Lower leg skin (tissue), 4 donors: ENCODE results near the gene ZNF737. TPM values are rescaled to one million over a fixed set of nuclear protein-coding genes. Genes with fewer than 3 reads are reported as not detected.
"Not testable (repeated sequence)": the region's sequence is repeated elsewhere in the genome, so short reads cannot be mapped to it uniquely, and the experiment has no call there.

Experiments used
- DNase-seq, 2 donors: peaks; one replicate each; pipeline ENCODE4 v3.0.0-alpha.2; 2019; ENCODE audit warnings: low spot score in 2 of 2
- H3K4me3 ChIP-seq: fragments of 200-600 bp; sonication (generic); 2 replicates; pipeline ENCODE4 v1.5.1; 2017; ENCODE audit warnings: mild to moderate bottlenecking, low read depth; ENCODE audit not compliant: poor library complexity, severe bottlenecking
- POLR2A ChIP-seq, 2 donors: fragments of 450-650 bp; IDR thresholded peaks; one replicate each; pipeline ENCODE4 v1.6.1; 2016 to 2017; ENCODE audit warnings: antibody characterized with exemption in 2 of 2, mild to moderate bottlenecking in 1 of 2, moderate library complexity in 1 of 2
- WGBS, 2 donors: methylation state at CpG; one replicate each; pipeline ENCODE4 v1.1.5; 2018; 5-methylcytosine and 5-hydroxymethylcytosine counted together
- intact Hi-C: fragments of 100-400 bp; cut with DNase I; formaldehyde crosslinking; loops from one replicate; pipeline ENCODE4 v1.15.0; 2023; ENCODE audit warnings: low total_unique reads
- total RNA-seq, 4 donors: library from RNA; depleted of rRNA; stranded (reverse); fragments of >200 nt; gene quantifications; one replicate each; pipeline ENCODE4 v1.1.0, GENCODE V29; 2016
- TF ChIP-seq, protein P1 (sequence below), 3 donors: fragments of 450-650 bp; IDR thresholded peaks; one replicate each; pipeline ENCODE4 v1.5.1; 2016; ENCODE audit warnings: antibody characterized with exemption in 3 of 3, mild to moderate bottlenecking in 3 of 3, moderate library complexity in 2 of 3

ZNF737 gene
- total RNA-seq, 4 donors from 2014 or later, result 7.4 to 16.1 (median 12.9) TPM

DNA sequence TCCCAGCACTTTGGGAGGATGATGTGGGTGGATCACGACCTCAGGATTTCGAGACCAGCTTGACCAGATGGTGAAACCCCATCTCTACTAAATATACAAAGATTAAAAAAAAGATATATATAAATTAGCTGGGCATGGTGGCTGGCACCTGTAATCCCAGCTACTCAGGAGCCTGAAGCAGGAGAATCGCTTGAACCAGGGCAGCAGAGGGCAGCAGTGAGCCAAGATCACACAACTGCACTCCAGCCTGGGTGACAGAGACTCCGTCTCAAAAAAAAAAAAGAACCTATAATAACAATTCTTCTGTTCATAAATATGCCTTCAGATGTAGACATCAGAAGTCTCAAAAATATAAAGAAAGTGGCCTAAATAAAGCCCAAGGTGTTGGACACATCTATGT is 7.6 kb downstream of the ZNF737 start:
- WGBS, 2 donors, result 56 to 67% methylated on average over 4 of the region's 4 CpGs
- DNase-seq, result no peak
- intact Hi-C loops, result no loop called here
- no peak overlapping the region for H3K4me3 ChIP-seq
- TF ChIP-seq, protein P1, sequence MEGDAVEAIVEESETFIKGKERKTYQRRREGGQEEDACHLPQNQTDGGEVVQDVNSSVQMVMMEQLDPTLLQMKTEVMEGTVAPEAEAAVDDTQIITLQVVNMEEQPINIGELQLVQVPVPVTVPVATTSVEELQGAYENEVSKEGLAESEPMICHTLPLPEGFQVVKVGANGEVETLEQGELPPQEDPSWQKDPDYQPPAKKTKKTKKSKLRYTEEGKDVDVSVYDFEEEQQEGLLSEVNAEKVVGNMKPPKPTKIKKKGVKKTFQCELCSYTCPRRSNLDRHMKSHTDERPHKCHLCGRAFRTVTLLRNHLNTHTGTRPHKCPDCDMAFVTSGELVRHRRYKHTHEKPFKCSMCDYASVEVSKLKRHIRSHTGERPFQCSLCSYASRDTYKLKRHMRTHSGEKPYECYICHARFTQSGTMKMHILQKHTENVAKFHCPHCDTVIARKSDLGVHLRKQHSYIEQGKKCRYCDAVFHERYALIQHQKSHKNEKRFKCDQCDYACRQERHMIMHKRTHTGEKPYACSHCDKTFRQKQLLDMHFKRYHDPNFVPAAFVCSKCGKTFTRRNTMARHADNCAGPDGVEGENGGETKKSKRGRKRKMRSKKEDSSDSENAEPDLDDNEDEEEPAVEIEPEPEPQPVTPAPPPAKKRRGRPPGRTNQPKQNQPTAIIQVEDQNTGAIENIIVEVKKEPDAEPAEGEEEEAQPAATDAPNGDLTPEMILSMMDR (IDR thresholded peaks at IDR 0.05), result no peak
- TF ChIP-seq POLR2A (IDR thresholded peaks at IDR 0.05), result no peak

DNA sequence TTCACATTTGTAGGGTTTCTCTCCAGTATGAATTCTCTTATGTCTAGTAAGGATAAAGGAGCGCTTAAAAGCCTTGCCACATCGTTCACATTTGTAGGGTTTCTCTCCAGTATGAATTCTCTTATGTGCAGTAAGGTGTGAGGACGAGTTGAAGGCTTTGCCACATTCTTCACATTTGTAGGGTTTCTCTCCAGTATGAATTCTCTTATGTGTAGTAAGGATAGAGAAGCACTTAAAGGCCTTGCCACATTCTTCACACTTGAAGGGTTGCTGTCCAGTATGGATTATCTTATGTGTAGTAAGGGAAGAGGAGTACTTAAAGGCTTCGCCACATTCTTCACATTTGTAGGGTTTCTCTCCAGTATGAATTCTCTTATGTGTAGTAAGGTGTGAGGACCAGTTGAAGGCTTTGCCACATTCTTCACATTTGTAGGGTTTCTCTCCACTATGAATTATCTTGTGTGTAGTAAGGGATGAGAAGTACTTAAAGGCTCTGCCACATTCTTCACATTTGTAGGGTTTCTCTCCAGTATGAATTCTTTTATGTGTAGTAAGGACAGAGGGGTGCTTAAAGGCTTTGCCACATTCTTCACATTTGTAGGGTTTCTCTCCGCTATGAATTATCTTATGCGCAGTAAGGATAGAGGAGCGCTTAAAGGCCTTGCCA is 20.8 kb downstream of the ZNF737 start:
- DNase-seq, H3K4me3 ChIP-seq, intact Hi-C loops: not testable (repeated sequence)
- WGBS, 2 donors, result 90 to 94% methylated on average over 7 of the region's 7 CpGs

DNA sequence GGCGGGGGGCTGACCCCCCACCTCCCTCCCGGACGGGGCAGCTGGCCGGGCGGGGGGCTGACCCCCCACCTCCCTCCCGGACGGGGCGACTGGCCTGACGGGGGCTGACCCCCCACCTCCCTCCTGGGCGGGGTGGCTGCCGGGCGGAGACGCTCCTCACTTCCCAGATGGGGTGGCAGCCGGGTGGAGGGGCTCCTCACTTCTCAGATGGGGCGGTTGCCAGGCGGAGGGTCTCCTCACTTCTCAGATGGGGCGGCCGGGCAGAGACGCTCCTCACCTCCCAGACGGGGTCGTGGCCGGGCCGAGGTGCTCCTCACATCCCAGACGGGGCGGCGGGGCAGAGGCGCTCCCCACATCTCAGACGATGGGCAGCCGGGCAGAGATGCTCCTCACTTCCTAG is 35.3 kb downstream of the ZNF737 start:
- H3K4me3 ChIP-seq, DNase-seq, intact Hi-C loops: not testable (repeated sequence)
- WGBS, 2 donors, result 100% methylated on average over 6 to 13 of the region's 29 CpGs

DNA sequence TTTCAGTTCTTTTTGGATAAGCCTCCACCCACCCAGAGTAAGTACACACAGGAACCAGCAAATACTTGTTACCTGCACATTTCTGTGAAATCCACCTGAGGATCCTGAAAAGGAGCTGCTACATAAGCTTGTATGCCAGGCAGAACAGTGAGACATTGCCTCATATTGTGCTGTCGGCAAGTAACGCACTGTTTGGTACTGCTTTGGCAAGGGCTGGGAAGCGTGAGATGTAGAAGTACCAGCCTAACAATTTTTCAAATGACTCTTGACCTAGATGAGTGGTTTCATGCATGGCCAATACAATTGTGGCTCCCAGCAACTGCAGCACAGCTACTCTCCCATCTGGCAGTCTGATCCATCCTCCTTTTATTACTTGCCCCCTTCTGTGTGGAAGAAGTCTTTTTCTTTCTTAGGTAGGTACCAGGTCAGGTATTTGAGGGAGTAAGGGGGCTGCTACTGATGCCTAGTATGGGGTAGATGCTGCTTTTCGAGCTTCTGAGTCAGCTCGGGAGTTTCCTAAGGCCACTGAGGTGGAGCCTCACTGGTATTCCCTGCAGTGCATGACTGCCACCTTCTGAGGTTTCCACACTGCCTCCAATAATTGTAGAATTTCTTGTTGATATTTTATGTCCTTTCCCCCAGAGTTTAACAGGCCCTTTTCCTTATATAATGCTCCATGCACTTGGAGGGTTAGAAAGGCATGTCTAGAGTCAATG is 52.2 kb downstream of the ZNF737 start:
- TF ChIP-seq POLR2A (IDR thresholded peaks at IDR 0.05), result no peak
- TF ChIP-seq, protein P1 (IDR thresholded peaks at IDR 0.05), result no peak
- DNase-seq, result no peak
- H3K4me3 ChIP-seq, result no peak overlapping the region
- WGBS, 2 donors, result 66 to 81% methylated on average over 5 of the region's 5 CpGs
- intact Hi-C loops, result no loop called here

DNA sequence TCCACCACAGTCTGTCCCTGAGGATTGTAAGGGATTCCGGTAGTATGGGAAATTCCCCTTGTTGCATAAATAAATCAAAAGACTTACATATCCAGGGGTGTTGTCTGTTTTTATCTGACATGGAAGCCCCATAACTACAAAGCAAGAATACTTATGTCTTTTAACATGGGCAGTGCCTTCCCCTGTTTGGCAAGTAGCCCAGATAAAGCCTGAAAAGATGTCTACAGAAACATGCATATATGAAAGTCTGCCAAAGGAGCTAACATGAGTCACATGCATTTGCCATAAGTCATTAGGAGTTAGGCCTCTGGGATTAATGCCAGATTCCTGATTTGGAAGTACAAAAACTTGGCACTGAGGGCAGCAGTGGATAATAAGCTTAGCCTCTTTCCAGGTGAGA is 62.1 kb downstream of the ZNF737 start:
- DNase-seq, result no peak
- 33 to 47% methylated on average over 1 of the region's 1 CpG for WGBS, 2 donors
- intact Hi-C loops, result no loop called here
- TF ChIP-seq, protein P1 (IDR thresholded peaks at IDR 0.05), result no peak
- no peak for TF ChIP-seq POLR2A (IDR thresholded peaks at IDR 0.05)
- H3K4me3 ChIP-seq, result no peak overlapping the region

Other genes with a start within 250 kb of the ZNF737 start
- gene ZNF626, start 95.8 kb upstream of the ZNF737 start, total RNA-seq, result 10 to 100 TPM; 11.6 to 20.6 (median 14.0) TPM
- gene ZNF66, start 210.5 kb upstream of the ZNF737 start, total RNA-seq, result 1 to 10 TPM in 3 of 4 donors, under 1 TPM in 1; 0.76 to 8.1 (median 4.7) TPM